GM23338 (cell line): Measurements from ENCODE around the gene KSR2. TPM values are rescaled to one million over a fixed set of nuclear protein-coding genes. Genes with fewer than 3 reads are reported as not detected.

Experiments used
- ATAC-seq: fragments of 200-7000 bp; cut with Tn5 transposase; 3 replicates; pipeline ENCODE4 v1.9.1; 2020
- DNase-seq: peaks from one replicate; pipeline ENCODE4 v3.0.0-alpha.2; 2015; ENCODE audit warnings: low spot score
- H2AFZ ChIP-seq: fragments of 200-600 bp; sonication (generic); 2 replicates; pipeline ENCODE4 v1.8.0; 2016; ENCODE audit warnings: antibody characterized with exemption, mild to moderate bottlenecking, moderate library complexity
- H3F3A ChIP-seq: fragments of 200-600 bp; sonication (generic); replicated peaks from 2 replicates; pipeline ENCODE4 v1.8.0; 2017; ENCODE audit warnings: antibody characterized with exemption, mixed run types, low read depth
- H3K27ac ChIP-seq: fragments of 200-600 bp; sonication (generic); 2 replicates; pipeline ENCODE4 v1.6.1; 2016; ENCODE audit warnings: low read depth
- H3K27me3 ChIP-seq: fragments of 200-600 bp; sonication (generic); 2 replicates; pipeline ENCODE4 v1.8.0; 2016; ENCODE audit warnings: mild to moderate bottlenecking, mixed run types, moderate library complexity; ENCODE audit not compliant: insufficient read depth
- H3K36me3 ChIP-seq: fragments of 200-600 bp; sonication (generic); 2 replicates; pipeline ENCODE4 v1.8.0; 2016; ENCODE audit warnings: mild to moderate bottlenecking; ENCODE audit not compliant: insufficient read depth
- H3K4me1 ChIP-seq: fragments of 200-600 bp; sonication (generic); 2 replicates; pipeline ENCODE4 v1.8.0; 2016; ENCODE audit warnings: mild to moderate bottlenecking, moderate library complexity; ENCODE audit not compliant: insufficient read depth
- H3K4me2 ChIP-seq: fragments of 200-600 bp; sonication (generic); 2 replicates; pipeline ENCODE4 v1.7.1; 2017; ENCODE audit warnings: mixed run types
- H3K4me3 ChIP-seq: fragments of 200-600 bp; sonication (generic); 2 replicates; pipeline ENCODE4 v1.6.1; 2016; ENCODE audit warnings: mixed run types
- H3K79me2 ChIP-seq: fragments of 200-600 bp; sonication (generic); replicated peaks from 2 replicates; pipeline ENCODE4 v1.8.0; 2017; ENCODE audit warnings: mild to moderate bottlenecking; ENCODE audit not compliant: insufficient read depth
- H3K9me2 ChIP-seq: fragments of 200-600 bp; sonication (generic); 2 replicates; pipeline ENCODE4 v1.8.0; 2017; ENCODE audit not compliant: insufficient read depth
- H4K20me1 ChIP-seq: fragments of 200-600 bp; sonication (generic); replicated peaks from 2 replicates; pipeline ENCODE4 v1.8.0; 2017; ENCODE audit warnings: mild to moderate bottlenecking; ENCODE audit not compliant: insufficient read depth
- H3K27ac Mint-ChIP-seq: 2 replicates; pipeline ENCODE4 v1.8.0; 2020; ENCODE audit warnings: inconsistent platforms, mild to moderate bottlenecking, moderate library complexity, mixed read lengths
- H3K27me3 Mint-ChIP-seq: 3 replicates; pipeline ENCODE4 v1.8.0; 2022; ENCODE audit warnings: low read depth, mild to moderate bottlenecking, moderate library complexity, mixed read lengths, inconsistent platforms; ENCODE audit not compliant: insufficient read depth, poor library complexity
- H3K36me3 Mint-ChIP-seq: 3 replicates; pipeline ENCODE4 v1.8.0; 2021; ENCODE audit warnings: low read depth, mild to moderate bottlenecking, inconsistent platforms, moderate library complexity, mixed read lengths
- H3K4me1 Mint-ChIP-seq: 3 replicates; pipeline ENCODE4 v1.8.0; 2020; ENCODE audit warnings: mild to moderate bottlenecking, inconsistent platforms, mixed read lengths
- H3K4me3 Mint-ChIP-seq: 3 replicates; pipeline ENCODE4 v1.8.0; 2021; ENCODE audit warnings: moderate library complexity, mild to moderate bottlenecking, inconsistent platforms, mixed read lengths
- H3K9me3 Mint-ChIP-seq: 3 replicates; pipeline ENCODE4 v1.8.0; 2020; ENCODE audit warnings: moderate library complexity, mild to moderate bottlenecking, inconsistent platforms, mixed read lengths
- CTCF ChIP-seq, 2 experiments: fragments of 200-600 bp in 1 of 2; sonication (generic) in 1 of 2; conservative IDR thresholded peaks; 2 replicates each; pipeline versions ENCODE4 v1.5.1 to v1.6.1; 2016 to 2017; ENCODE audit warnings: antibody characterized with exemption in 2 of 2, low read depth in 2 of 2, mild to moderate bottlenecking in 2 of 2, moderate library complexity in 1 of 2
- ETS1 ChIP-seq: IDR thresholded peaks from 2 replicates; pipeline ENCODE4 v1.6.1; 2016; ENCODE audit warnings: antibody characterized with exemption
- EZH2 ChIP-seq: fragments of 200-600 bp; sonication (generic); IDR thresholded peaks from one replicate; pipeline ENCODE4 v1.8.0; 2017; ENCODE audit warnings: antibody characterized with exemption, mild to moderate bottlenecking, low read depth; ENCODE audit not compliant: unreplicated experiment
- NANOG ChIP-seq: IDR thresholded peaks from 2 replicates; pipeline ENCODE4 v1.6.1; 2016; ENCODE audit warnings: antibody characterized with exemption, borderline replicate concordance
- POLR2AphosphoS5 ChIP-seq: IDR thresholded peaks from 2 replicates; pipeline ENCODE4 v1.6.1; 2016; ENCODE audit warnings: antibody characterized with exemption, low read depth
- REST ChIP-seq: IDR thresholded peaks from one replicate; pipeline ENCODE4 v1.6.1; 2018; ENCODE audit warnings: antibody characterized with exemption; ENCODE audit not compliant: unreplicated experiment
- STAT1 ChIP-seq: IDR thresholded peaks from one replicate; pipeline ENCODE4 v1.6.1; 2016; ENCODE audit warnings: antibody characterized with exemption; ENCODE audit not compliant: unreplicated experiment
- ZNF331 ChIP-seq: fragments of 250-450 bp; sonication (Bioruptor Pico); IDR thresholded peaks from 2 replicates; pipeline ENCODE4 v1.5.0; 2020; ENCODE audit warnings: low read depth, mild to moderate bottlenecking, moderate library complexity
- ZNF462 ChIP-seq: fragments of 250-450 bp; sonication (Bioruptor Pico); IDR thresholded peaks from 2 replicates; pipeline ENCODE4 v1.5.0; 2020; ENCODE audit warnings: mild to moderate bottlenecking, moderate library complexity
- polyA plus RNA-seq: library from polyadenylated mRNA; unstranded; fragments of >200 nt; fragmentation: Nextera tagmentation; extraction: Ambion mirVana; gene quantifications from 2 replicates; pipeline ENCODE4 v1.2.1, GENCODE V29; 2016
- total RNA-seq: library from RNA; depleted of rRNA; stranded (reverse); fragments of >200 nt; shearing (Covaris generic); gene quantifications from 2 replicates; pipeline ENCODE4 v1.2.3, GENCODE V29; 2014

The KSR2 gene
- total and polyA plus RNA-seq, 2 experiments from 2014 or later, result 1.1 to 2.7 TPM

- TF ChIP-seq POLR2AphosphoS5 (no peak), ETS1 (no peak)
These were observed 265.2 kb downstream of the KSR2 start (continued) for GRCh38 chr12:117703584-117703983.

- H3K27ac ChIP-seq, result no peak overlapping the region
- Mint-ChIP-seq H3K4me3 (no peak overlapping the region), H3K36me3 (no peaks in the 10 kb centered on the region; the same call in 2 of the 3 replicates), H3K27ac (0 out of 2 replicates have a peak overlapping the region, but pooled peaks have one; percentile 45), H3K9me3 (no peaks in the 10 kb centered on the region), H3K27me3 (peaks cover 5% of the 10 kb centered on the region), H3K4me1 (peaks cover 22% of the 10 kb centered on the region)
- H3K4me2 ChIP-seq, result no peak overlapping the region
- H2AFZ ChIP-seq, result no peak overlapping the region
- H3K27me3 ChIP-seq, result no peaks in the 10 kb centered on the region
- no peaks in the 10 kb centered on the region for H3K36me3 ChIP-seq
- DNase-seq (no peak), ATAC-seq (no peak)
- TF ChIP-seq CTCF (conservative IDR thresholded peaks at IDR 0.05; ENCODE audit: low read depth in 2 of 2) (no peak), EZH2 (no peak), ETS1 (no peak), ZNF331 (CRISPR knock-in tag) (no peak), STAT1 (no peak), NANOG (no peak), REST (no peak), ZNF462 (CRISPR knock-in tag) (no peak)
- H3K4me3 ChIP-seq, result no peak overlapping the region
- peaks cover 16% of the 10 kb centered on the region; the same call in 1 of the 2 replicates for H3K4me1 ChIP-seq
- H3K79me2 ChIP-seq, result no peaks in the 10 kb centered on the region
- H4K20me1 ChIP-seq, result no peaks in the 10 kb centered on the region
- H3F3A ChIP-seq, result no peaks in the 10 kb centered on the region
- no peaks in the 10 kb centered on the region for H3K9me2 ChIP-seq
These were observed 266.0 kb downstream of the KSR2 start for GRCh38 chr12:117702741-117703140.
